ENCODE measurements around the gene HSD17B2.

HSD17B2 gene

GRCh38 chr16:82118749-82119148 is 83.7 kb downstream of the HSD17B2 start:
- TF ChIP-seq CTCF (IDR thresholded peaks at IDR 0.05; ENCODE audit: extremely low read depth, insufficient read depth, missing control alignments): no peak
- in situ Hi-C loops (cut with MboI; ENCODE audit: low pct_unique_long_range_greater_than_20kb, low sequenced_read_pairs, unreplicated experiment): no loop called here
- no peak for DNase-seq (ENCODE audit: low spot score)

GRCh38 chr16:82119405-82119804 is 84.4 kb downstream of the HSD17B2 start:
- in situ Hi-C loops (cut with MboI; ENCODE audit: low pct_unique_long_range_greater_than_20kb, low sequenced_read_pairs, unreplicated experiment): no loop called here
- no peak for DNase-seq (ENCODE audit: low spot score)
- no peak for TF ChIP-seq CTCF (IDR thresholded peaks at IDR 0.05; ENCODE audit: extremely low read depth, insufficient read depth, missing control alignments)

GRCh38 chr16:82124651-82125050 is 89.6 kb downstream of the HSD17B2 start:
- no peak for TF ChIP-seq CTCF (IDR thresholded peaks at IDR 0.05; ENCODE audit: extremely low read depth, insufficient read depth, missing control alignments)
- no peak for DNase-seq (ENCODE audit: low spot score)
- in situ Hi-C loops (cut with MboI; ENCODE audit: low pct_unique_long_range_greater_than_20kb, low sequenced_read_pairs, unreplicated experiment): no loop called here

- no peak for DNase-seq (ENCODE audit: low spot score)
- in situ Hi-C loops (cut with MboI; ENCODE audit: low pct_unique_long_range_greater_than_20kb, low sequenced_read_pairs, unreplicated experiment): no loop called here
- TF ChIP-seq CTCF (IDR thresholded peaks at IDR 0.05; ENCODE audit: extremely low read depth, insufficient read depth, missing control alignments): no peak
Observed at GRCh38 chr16:82129881-82130280, 94.8 kb downstream of the HSD17B2 start.

GRCh38 chr16:82133798-82134197 is 98.7 kb downstream of the HSD17B2 start:
- in situ Hi-C loops (cut with MboI; ENCODE audit: low pct_unique_long_range_greater_than_20kb, low sequenced_read_pairs, unreplicated experiment): no loop called here
- TF ChIP-seq CTCF (IDR thresholded peaks at IDR 0.05; ENCODE audit: extremely low read depth, insufficient read depth, missing control alignments): no peak
- no peak for DNase-seq (ENCODE audit: low spot score)

- in situ Hi-C loops (cut with MboI; ENCODE audit: low pct_unique_long_range_greater_than_20kb, low sequenced_read_pairs, unreplicated experiment): no loop called here
- TF ChIP-seq CTCF (IDR thresholded peaks at IDR 0.05; ENCODE audit: extremely low read depth, insufficient read depth, missing control alignments): no peak
- DNase-seq (ENCODE audit: low spot score): no peak
Observed at GRCh38 chr16:82134846-82135245, 99.8 kb downstream of the HSD17B2 start.

- no peak for TF ChIP-seq CTCF (IDR thresholded peaks at IDR 0.05; ENCODE audit: extremely low read depth, insufficient read depth, missing control alignments)
- in situ Hi-C loops (cut with MboI; ENCODE audit: low pct_unique_long_range_greater_than_20kb, low sequenced_read_pairs, unreplicated experiment): no loop called here
- DNase-seq (ENCODE audit: low spot score): no peak
Observed at GRCh38 chr16:82135844-82136243, 100.8 kb downstream of the HSD17B2 start.

Measured in GM13977 (cell line).